ENCODE data around the gene HACE1.
"Not testable (repeated sequence)": the region's sequence is repeated elsewhere in the genome, so short reads cannot be mapped to it uniquely, and the experiment has no call there.

HACE1 gene

GRCh38 chr6:104828478-104828877 is 31.2 kb downstream of the HACE1 start:
- no peak for TF ChIP-seq CTCF (conservative IDR thresholded peaks at IDR 0.05; ENCODE audit: control insufficient read depth, insufficient read depth, low read depth, low read length)
- no peak for DNase-seq (ENCODE audit: low read depth)
- no peak overlapping the region for H3K4me3 ChIP-seq (ENCODE audit: control insufficient read depth, low read depth, low read length)

GRCh38 chr6:104820820-104821219 is 38.9 kb downstream of the HACE1 start:
- not testable (repeated sequence) for DNase-seq (ENCODE audit: low read depth); H3K4me3 ChIP-seq (ENCODE audit: control insufficient read depth, low read depth, low read length)

GRCh38 chr6:104816125-104816524 is 43.6 kb downstream of the HACE1 start:
- DNase-seq (ENCODE audit: low read depth) = no peak
- no peak overlapping the region for H3K4me3 ChIP-seq (ENCODE audit: control insufficient read depth, low read depth, low read length)
- no peak for TF ChIP-seq CTCF (conservative IDR thresholded peaks at IDR 0.05; ENCODE audit: control insufficient read depth, insufficient read depth, low read depth, low read length)

- no peak for TF ChIP-seq CTCF (conservative IDR thresholded peaks at IDR 0.05; ENCODE audit: control insufficient read depth, insufficient read depth, low read depth, low read length)
- no peak for DNase-seq (ENCODE audit: low read depth)
- H3K4me3 ChIP-seq (ENCODE audit: control insufficient read depth, low read depth, low read length) = no peak overlapping the region
These were observed 45.0 kb downstream of the HACE1 start for GRCh38 chr6:104814743-104815142.

GRCh38 chr6:104813552-104813951 is 46.2 kb downstream of the HACE1 start:
- no peak for DNase-seq (ENCODE audit: low read depth)
- no peak for TF ChIP-seq CTCF (conservative IDR thresholded peaks at IDR 0.05; ENCODE audit: control insufficient read depth, insufficient read depth, low read depth, low read length)
- no peak overlapping the region for H3K4me3 ChIP-seq (ENCODE audit: control insufficient read depth, low read depth, low read length)

- H3K4me3 ChIP-seq (ENCODE audit: control insufficient read depth, low read depth, low read length) = no peak overlapping the region
- no peak for DNase-seq (ENCODE audit: low read depth)
- no peak for TF ChIP-seq CTCF (conservative IDR thresholded peaks at IDR 0.05; ENCODE audit: control insufficient read depth, insufficient read depth, low read depth, low read length)
These were observed 50.6 kb downstream of the HACE1 start for GRCh38 chr6:104809116-104809515.

GRCh38 chr6:104805335-104805734 is 54.4 kb downstream of the HACE1 start:
- not testable (repeated sequence) for DNase-seq (ENCODE audit: low read depth); H3K4me3 ChIP-seq (ENCODE audit: control insufficient read depth, low read depth, low read length)

GRCh38 chr6:104799134-104799657 is 60.5 kb downstream of the HACE1 start:
- no peak for DNase-seq (ENCODE audit: low read depth)
- H3K4me3 ChIP-seq (ENCODE audit: control insufficient read depth, low read depth, low read length) = no peak overlapping the region
- no peak for TF ChIP-seq CTCF (conservative IDR thresholded peaks at IDR 0.05; ENCODE audit: control insufficient read depth, insufficient read depth, low read depth, low read length)

All from fibroblast of mammary gland (primary cell).